GM19351 (cell line): ENCODE data around the gene SOSTDC1.
"Not testable (repeated sequence)": the region's sequence is repeated elsewhere in the genome, so short reads cannot be mapped to it uniquely, and the experiment has no call there.

ENCODE experiments used
- ATAC-seq: cut with Tn5 transposase; IDR thresholded peaks from one replicate; pipeline ENCODE4 v1.9.1; 2021; ENCODE audit warnings: mild to moderate bottlenecking, moderate library complexity; ENCODE audit not compliant: unreplicated experiment

The SOSTDC1 gene, protein sequence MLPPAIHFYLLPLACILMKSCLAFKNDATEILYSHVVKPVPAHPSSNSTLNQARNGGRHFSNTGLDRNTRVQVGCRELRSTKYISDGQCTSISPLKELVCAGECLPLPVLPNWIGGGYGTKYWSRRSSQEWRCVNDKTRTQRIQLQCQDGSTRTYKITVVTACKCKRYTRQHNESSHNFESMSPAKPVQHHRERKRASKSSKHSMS

DNA sequence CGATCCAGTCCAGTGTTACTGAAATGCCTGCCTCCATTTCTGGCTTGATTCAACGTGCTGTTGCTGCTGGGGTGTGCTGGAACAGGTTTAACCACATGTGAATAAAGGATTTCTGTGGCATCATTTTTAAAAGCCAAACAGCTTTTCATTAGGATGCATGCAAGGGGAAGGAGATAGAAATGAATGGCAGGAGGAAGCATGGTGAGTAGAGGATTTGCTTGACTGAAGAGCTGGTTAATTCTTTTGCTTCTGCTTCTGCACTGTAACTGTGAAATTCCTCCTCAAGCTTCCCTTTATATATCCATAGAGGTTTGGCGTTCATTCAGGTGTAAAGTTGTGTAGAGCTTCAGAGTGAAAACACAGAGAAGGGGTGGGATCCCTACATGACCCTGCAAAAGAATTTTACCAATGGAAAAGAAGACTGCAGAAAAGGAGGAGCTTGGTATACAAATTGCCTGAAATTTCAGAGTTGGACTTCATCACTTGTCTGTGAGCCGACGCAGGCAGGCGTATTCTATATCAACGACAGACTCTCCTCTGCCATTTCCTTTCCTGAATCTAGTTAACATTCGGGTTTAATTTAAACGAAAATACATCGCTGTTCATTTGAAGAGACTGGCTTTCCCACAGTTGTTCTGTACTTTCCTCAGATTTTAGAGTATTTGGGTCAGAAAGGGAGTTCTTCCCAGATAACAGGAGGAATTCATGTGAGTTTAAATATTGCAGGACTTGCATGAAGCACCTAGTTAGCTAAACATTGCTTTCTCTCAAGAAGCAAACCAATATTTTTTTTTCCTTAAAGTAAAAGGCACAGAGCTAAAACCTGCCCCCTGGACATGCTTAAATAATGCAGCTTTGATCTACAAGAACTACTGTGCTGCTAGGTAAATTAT is at the start of gene SOSTDC1:
SOSTDC1 (minus strand) TSS at position 270 of the 893 bp plus-strand sequence; CDS start at position 200, 70 bp downstream.
- ATAC-seq, result no peak

DNA sequence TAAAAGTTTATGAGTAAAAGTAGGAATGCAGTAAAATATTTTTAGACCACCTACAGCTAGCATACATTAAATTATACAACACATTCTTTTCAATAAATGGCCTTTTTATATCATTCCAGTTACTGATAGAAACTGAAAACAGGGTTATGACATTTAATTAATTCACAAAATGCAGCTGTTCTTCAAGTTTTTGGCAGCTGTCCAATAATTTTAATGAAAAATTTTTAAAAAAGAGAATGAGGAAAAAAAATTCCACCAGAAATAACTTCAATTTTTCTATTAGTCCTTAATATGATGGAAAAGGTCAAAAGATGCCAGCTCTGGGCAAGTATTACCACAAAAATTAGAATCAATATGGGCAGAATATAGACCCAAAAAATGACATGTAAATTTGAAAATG is 49.2 kb upstream of the SOSTDC1 start:
- no peak for ATAC-seq

DNA sequence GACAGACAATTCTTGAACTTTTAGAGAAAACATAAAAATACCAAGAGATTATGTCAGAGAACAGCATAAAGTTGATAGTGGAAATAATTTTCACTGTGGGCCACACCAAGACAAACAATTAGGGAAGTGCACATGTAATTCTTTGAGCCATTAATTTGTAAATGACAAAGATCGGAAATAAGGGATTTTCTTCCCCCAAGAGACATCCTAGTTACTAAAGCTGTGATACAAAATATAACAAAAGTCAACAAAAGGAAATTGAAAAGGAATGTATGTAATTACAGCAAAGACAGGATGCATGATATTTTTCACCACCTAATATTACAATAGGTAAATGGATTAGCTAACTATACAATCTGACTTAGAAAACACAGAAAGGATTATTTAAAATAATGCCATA is 48.7 kb upstream of the SOSTDC1 start:
- no peak for ATAC-seq

DNA sequence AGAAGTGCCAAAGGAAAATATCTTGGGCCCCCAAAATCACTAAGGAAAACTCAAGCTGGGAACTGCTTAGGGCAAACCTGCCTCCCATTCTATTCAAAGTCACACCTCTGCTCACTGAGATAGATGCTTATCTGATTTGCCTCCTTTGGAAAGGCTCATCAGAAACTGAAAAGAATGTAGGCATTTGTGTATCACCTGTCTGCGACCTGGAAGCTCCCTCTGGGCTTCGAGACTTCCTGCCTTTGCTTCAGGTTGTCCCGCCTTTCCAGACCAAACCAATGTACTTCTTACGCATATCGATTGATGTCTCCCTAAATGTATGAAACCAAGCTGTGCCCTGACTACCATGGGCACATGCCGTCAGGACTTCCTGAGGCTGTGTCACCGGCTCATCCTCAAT is 46.6 kb upstream of the SOSTDC1 start:
- no peak for ATAC-seq

DNA sequence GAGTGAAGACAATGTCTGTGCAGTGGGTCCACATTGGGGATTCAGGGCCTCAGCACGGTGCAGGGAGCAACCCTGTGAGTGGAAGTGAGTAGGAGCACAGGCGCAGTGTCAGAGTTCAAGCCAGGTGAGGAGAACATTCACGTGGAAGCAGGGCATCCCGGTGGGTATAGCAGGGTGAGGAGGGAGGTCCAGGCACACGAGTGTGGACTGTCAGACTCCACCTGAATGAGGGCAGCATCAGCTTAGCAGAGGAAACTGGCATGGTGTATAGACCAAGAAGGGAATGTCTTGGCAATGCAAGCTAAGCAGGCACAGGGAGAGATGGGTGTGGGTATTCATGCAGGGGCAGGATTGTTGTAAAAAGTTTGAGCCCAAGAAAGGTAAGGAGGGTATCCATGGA is 45.8 kb upstream of the SOSTDC1 start:
- no peak for ATAC-seq

DNA sequence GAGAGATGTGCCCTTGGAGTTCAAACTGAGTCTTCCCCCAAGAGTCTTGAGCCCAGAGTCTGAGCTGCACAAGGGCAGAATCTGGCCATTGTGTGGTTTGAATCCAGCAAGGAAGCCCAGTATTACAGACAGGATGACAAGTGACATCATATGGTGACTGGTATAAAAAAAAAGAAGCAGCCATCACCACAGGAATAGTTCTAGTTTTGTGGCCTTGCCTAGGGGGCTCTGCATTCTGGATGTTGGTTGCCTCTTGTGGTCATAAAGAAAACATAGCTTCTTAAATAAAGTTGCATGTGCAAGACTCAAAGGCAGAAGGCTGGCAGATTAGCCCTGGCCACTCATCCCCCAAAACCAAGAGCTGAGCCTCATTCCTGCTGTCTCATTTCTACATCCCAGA is 44.3 kb upstream of the SOSTDC1 start:
- ATAC-seq, result no peak

DNA sequence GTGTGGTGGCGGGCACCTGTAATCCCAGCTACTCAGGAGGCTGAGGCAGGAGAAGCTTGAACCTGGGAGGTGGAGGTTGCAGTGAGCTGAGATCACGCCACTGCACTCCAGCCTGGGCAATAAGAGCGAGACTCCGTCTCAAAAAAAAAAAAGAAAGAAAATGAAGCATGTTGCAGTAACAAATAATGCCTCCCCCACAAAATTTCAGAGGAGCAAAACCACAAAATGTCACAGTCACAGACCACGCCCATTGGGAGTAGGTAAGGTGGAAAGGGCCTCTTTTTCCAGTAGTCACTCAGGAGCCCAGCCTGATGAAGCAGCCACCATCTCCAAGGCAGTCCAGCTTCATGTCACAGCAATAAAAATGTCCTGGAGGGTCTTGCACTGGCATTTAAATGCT is 40.9 kb upstream of the SOSTDC1 start:
- not testable (repeated sequence) for ATAC-seq

DNA sequence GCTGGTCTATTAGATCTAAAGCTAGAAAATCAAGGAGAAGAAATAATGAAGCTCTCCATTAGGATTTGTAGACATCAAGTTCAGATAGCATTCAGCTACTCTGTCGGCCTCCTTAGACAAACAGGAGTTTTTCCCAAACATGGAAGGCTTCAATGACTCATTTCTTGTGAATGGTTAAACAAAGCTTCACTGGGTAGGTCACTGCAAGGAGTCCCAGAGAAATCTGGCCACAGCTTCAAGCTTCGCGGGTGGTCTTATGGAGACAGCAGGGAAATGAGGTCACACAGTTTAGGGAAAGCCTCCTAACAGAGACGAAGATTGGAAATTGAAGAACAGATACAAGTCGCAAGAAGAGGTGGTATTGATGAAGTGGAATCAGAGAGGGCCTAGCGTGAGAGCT is 38.5 kb upstream of the SOSTDC1 start:
- no peak for ATAC-seq

DNA sequence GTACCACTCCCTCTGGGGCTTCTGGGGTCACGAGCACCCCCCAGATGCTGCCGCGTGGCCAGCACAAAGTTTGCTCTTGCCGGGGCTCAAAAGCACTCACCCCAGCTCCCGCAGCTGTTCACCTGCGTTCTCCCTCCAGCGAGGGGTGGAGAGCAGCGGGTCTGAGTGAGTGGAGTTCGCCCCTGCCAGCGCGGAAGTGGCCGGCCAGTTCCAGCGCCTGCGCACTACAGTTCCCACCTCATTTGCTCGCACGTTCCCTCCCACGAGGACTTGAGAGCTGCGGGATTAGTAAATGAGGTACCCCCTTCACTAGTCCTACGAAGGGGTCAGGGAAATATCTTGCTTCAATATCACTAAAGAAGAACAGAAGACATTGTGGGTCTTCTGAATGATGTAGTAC is 36.8 kb upstream of the SOSTDC1 start:
- ATAC-seq, result no peak

DNA sequence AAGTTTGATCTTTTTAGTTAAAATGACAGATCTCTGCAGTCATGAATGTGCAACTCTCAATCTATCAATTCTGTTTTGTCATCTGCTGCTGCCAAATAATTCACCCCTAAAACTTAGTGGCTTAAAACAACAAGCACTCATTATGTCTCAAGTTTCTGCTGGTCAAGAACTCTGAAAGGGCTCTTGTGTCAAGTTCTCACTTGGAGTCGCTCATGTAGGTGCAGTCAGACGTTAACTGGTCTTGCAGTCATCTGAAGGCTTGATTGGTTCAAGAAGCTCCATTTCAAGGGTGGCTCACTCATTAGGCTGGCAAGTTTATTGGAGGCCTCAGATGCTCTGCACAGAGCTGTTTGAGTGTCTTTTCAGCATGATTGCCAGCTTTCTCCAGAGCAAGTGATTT is 32.6 kb upstream of the SOSTDC1 start:
- ATAC-seq, result no peak

DNA sequence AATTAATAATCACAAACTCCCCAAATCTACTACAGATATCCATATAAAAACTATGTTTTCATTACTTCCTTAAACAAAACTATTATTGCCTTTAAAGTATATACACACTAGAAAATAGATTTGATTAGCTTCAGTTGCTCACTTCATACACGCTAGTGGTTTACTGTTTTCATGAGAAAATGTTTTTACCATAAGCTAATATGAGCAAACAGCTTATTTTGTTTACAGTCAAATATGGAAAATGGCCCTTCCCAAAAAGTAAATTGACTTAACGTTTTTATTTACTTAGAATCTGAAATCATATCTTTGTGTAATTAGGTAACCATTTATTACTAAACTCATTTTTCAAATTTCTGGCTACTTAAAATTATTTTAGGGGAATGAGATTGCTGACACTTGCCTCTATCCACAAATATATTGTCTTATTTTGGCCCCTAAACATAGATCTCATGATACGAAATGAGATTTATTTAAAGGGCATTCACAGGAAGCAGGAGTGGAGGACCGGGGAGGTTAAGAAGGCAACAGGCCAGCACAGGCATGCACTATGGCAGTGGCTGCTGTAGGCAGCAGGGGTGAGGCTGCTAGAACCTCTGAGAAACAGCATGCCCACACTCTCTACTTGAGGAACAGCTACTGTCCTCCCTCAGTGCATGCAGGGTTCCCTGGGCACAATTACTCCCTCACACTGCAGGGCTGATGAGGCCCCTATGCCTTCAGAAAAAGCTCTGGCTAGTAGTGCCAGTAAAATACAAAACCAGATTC is 29.6 kb upstream of the SOSTDC1 start:
- no peak for ATAC-seq

DNA sequence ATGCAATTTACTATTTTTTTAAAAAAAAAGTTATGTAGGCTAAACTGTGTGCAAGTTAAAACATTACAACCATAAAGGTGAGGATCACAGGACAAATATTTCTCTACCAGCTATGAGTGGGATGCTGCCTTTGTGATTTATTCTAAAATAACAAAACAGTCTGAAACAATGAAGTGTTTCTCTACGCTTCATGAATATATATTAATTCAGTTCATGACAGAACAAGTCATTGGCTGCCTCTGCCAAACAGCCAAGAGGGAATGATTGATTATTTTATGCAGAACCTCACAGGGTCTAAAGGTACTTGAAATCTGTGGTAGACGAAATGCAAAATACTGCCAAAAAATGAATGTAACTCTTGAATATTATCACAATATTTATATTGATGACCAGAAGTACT is 29.0 kb upstream of the SOSTDC1 start:
- ATAC-seq, result no peak

DNA sequence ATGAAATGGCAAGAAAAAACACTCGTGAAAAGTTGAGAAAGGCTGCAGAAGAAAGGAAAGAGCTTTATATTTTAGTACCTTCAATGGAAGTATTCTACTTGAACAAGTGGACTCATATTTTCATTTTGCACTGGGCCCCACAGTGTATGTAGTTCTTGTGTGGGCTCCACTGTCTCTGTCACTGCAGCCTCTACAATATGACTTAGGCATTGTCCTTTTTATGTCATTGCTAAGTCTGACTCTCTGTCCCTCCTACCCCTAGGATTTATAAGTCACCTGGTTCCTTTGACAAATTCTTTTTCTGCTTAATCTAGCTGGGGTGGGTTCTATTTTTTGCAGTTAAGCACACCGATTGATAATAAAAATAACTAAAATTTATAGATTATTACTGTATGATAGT is 27.7 kb upstream of the SOSTDC1 start:
- no peak for ATAC-seq

DNA sequence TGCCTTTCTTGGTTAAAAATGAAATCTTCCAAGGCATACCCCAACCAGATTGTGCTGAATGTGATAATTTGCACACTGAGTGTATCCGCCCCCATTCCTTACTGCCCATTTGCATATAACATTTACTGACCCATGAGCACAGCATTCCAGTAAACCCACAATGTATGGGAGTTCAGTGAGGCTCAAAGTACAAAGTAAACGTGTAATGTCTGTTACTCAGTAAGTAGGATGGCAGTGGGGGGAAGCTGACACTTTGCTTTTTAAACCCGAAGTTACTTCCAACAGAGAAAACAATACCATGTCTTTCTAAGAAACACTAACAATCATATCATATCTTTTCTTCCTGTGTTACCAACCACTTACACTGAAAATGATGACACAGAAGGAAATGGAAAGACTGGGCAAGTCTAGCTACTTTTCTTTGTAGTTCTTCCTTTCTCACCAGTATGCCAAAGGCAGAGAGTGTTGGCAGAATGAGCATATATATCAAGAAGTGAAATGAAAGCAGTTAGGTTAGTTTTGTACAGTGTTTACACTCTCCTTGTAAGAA is 27.1 kb upstream of the SOSTDC1 start:
- ATAC-seq, result no peak

DNA sequence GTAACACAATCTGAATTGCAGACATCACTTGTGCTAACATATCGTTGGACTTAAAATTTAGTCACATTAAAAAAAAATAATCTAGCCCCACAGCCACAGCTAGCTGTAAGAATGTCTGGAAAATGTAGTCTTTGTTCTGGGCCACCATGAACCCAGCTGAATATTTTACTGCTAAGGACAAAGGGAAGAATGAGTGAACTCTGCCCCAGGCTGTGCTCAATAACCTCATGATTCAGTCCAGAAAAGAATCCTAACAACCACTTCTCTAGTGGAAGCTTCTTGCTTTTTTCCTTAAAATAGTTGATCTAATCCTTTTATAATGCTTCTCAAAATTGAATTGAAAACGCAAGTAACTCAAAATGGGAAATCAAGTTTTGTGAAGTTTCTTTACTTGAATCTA is 25.6 kb upstream of the SOSTDC1 start:
- no peak for ATAC-seq

DNA sequence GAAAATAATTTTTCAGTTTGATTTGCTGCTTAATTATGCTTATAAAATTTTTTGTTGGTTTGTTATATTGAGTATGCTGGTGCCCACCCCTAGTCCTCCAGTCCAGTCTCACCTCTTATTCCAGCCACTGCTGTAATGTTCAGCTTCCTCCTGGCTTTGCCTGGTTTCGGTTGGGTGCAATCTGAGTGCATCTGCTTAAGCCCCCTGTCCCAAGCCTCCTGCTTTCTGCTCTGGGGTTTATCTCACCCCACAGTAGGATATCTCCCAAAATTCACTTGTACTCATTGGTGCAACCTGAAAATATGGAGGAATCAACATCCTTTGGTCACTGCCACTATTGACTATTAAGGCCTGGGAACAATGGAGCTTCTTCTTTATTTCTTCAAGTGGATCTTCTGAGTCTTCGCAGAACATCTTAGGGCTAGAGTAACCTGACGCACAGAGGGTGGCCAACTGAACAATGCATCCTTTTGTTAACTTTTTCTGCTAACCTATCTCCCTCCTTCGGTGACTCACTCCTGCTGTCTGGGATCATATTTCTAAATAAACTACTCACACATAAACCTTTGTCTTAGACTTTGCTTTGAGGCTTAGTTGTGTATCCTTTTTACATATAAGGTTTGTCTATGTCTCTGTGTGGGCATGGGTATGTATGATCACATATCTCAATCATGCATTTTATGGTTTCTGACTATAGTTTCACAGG is 19.1 kb upstream of the SOSTDC1 start:
- no peak for ATAC-seq

DNA sequence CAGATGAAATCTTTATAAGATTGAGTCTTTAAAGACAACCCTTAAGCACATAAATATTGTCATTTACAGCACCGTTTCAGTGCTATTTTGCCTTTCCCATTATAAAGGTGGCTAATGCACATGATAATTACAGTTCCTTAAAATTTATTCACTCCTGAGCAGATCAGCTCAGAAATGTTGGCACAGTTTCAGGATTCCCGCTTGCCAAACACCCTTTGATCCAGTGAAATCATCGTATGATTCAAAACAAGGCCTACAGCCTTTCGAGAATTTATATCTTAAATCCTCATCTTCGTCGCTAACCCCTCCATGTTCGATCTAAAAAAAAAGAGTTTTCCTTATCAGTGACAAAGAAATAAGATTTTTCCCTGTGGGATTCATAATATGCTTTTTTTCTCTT is 14.1 kb upstream of the SOSTDC1 start:
- ATAC-seq, result no peak

DNA sequence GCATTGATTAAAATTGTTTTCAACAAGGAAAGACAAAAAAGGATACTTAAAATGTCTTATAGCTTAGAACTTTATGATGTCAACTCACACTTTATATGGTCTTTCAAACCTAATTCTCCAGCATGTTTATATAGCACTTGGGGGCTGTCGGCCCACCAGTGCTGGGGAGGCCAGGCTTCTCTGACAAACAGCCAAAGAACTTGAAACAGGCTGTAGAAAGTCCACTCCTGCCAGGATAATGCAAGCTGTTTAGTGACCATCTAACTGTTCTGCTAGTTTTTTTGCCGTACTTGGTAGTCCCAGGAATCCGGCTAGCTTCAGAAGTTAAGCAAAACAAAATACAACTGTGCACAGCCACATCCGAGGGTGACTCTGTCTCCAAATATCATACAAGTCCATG is 13.6 kb upstream of the SOSTDC1 start:
- no peak for ATAC-seq

DNA sequence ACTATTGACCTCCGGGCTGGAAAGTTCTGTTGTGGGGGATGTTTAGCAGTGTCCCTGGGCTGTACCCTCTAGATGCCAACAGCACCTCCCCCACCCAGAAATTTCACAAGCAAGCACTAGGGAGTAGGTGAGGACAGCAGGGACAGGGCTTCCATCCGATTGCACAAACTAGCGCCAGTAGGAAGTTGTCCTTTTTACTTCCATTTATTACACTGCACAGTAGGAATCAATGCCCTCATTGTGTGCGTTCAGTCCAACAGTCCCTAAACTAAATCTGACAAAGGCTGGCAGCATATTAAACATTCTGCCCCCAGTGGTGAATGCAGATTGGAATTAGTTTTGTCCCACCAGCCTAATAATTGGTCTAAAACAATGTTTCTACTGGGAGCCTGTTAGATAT is 6.4 kb upstream of the SOSTDC1 start:
- ATAC-seq, result no peak

DNA sequence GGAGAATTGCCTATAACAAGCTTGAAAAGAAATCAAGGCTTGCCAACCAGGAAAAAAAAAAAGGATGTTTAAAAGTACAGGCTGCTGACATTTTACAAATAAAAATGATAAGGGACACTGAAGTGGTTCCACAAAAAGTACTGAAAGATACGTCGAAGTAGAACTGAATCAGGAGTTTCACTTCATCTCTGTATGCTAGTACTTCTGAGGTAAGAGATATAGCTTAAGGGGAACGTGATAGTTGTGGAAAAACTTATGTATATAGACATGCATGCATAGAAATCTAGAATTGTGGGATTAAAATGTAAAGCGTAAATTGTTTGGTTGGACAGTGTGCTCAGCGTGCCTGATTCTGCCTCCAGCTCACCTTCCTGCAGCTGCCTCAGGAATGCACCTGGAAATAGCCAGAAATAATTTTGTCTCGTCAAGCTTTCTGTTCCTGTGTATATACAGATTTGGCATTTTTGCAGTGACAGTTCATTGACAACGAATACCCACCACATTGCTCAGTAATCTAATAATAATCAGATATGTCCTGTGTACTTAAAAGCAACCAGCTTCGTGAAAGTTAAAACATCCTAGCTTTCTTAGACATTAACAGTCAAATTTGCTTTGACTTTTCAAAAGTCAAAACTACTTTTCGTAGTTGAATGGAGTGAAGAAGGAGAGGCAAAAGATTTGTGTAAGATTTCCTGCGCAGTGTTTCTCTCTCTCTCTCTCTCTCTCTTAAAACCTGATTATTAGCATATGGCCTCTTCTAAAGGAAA is 1.4 kb downstream of the SOSTDC1 start:
- no peak for ATAC-seq
